Dorsolateral prefrontal cortex (tissue), 118 donors: Measurements from ENCODE around the gene SYNPO. TPM values are rescaled to one million over a fixed set of nuclear protein-coding genes. Genes with fewer than 3 reads are reported as not detected.

ENCODE experiments used
- total RNA-seq, 120 experiments: library from RNA; stranded (reverse); gene quantifications; one replicate each; pipeline versions ENCODE4 v1.2.3 to v1.2.4, GENCODE V29; 2022

Gene SYNPO
- total RNA-seq, 120 experiments from 2014 or later = 47.3 to 302 (median 180) TPM

Other genes starting within 250 kb of the SYNPO start
- gene CD74, start 227.8 kb upstream of the SYNPO start, total RNA-seq = 100 to 1,000 TPM in 114 of 120 experiments, 10 to 100 TPM in 6; 51.8 to 687 (median 224) TPM
- 100 to 1,000 TPM; 441 to 866 (median 635) TPM for gene RPS14, start 190.9 kb upstream of the SYNPO start, total RNA-seq
- 100 to 1,000 TPM in 43 of 120 experiments, 10 to 100 TPM in 77; 64.3 to 163 (median 92.5) TPM for gene NDST1, start 132.5 kb upstream of the SYNPO start, total RNA-seq
- 1 to 10 TPM in 119 of 120 experiments, under 1 TPM in 1; 0.60 to 9.2 (median 3.8) TPM for gene MYOZ3, start 20.6 kb downstream of the SYNPO start, total RNA-seq
- gene RBM22, start 60.4 kb downstream of the SYNPO start, total RNA-seq = 10 to 100 TPM; 36.7 to 64.8 (median 47.0) TPM
- 100 to 1,000 TPM in 28 of 120 experiments, 10 to 100 TPM in 92; 75.7 to 114 (median 94.9) TPM for gene DCTN4, start 118.4 kb downstream of the SYNPO start, total RNA-seq
- gene SMIM3, start 138.1 kb downstream of the SYNPO start, total RNA-seq = 10 to 100 TPM in 38 of 120 experiments, 1 to 10 TPM in 82; 4.2 to 37.5 (median 8.9) TPM
- 1 to 10 TPM in 7 of 120 experiments, under 1 TPM in 26, not detected in 87; 0.25 to 2.5 (median 0.55) TPM for gene IRGM, start 205.9 kb downstream of the SYNPO start, total RNA-seq